HG02588 (cell line): ENCODE measurements around the gene TMEM263.
"Not testable (repeated sequence)": the region's sequence is repeated elsewhere in the genome, so short reads cannot be mapped to it uniquely, and the experiment has no call there.

ENCODE experiments used
- ATAC-seq: cut with Tn5 transposase; IDR thresholded peaks from one replicate; pipeline ENCODE4 v1.9.1; 2021; ENCODE audit warnings: mild to moderate bottlenecking, moderate library complexity; ENCODE audit not compliant: unreplicated experiment

TMEM263 gene

DNA sequence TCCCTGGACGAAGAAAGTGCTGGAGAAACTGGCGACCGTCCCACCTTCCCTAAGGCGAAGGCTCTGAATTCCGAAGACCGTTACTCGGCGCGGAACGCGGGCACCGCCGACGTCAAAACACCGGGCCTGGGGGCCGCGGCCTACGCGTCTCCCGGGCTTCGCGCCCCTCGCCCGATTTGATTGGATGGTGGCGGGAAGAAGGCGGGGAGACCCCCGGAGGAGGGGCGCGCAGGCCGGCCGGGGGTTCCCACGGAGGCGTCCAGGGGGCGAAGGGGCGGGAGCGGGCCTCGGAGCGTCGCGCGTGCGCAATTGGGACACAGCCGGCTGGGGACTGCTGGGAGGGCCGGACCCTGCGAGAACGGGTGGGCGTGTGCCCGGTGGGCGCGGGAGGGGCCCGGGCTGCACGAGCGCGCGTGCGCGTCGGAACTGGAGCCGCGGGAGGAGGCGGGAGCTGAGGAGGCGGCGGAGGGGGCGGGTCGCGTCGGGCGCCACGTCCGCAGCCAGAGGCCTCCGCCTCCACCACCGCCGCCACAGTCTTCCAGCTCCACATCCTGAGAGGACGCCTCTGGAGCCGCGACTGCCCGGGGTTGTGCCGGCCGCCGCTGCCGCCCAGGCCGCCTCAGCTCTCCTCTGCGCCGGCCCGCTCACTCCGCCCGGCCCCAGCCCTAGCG, at the start of gene TMEM263:
Gene TMEM263, plus strand, starts transcription at position 531 of the 671 bp plus-strand sequence. CDS start 11,210 bp downstream, outside the sequence.
- ATAC-seq: peak; percentile 81

DNA sequence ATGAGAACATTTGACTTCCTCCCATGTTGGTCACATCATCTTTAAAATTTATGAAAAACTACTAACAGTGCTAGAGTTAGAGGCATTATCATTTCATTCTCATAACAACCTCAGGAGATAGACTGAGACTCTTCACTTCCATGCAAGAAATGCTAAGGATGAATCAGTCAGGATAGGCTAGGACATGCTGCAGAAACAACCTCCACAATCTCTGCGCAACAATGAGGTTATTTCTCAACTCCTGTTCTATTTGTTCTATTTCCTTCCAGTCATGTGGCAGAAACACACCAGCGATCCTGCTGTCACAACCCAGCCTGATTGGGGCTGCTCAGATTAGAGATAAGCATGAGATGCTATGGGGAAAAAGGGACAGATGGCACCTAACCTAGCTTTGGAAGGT, 49.0 kb upstream of the TMEM263 start:
- no peak for ATAC-seq

GRCh38 chr12:106907411-106907810, 48.3 kb upstream of the TMEM263 start:
- ATAC-seq: no peak

DNA sequence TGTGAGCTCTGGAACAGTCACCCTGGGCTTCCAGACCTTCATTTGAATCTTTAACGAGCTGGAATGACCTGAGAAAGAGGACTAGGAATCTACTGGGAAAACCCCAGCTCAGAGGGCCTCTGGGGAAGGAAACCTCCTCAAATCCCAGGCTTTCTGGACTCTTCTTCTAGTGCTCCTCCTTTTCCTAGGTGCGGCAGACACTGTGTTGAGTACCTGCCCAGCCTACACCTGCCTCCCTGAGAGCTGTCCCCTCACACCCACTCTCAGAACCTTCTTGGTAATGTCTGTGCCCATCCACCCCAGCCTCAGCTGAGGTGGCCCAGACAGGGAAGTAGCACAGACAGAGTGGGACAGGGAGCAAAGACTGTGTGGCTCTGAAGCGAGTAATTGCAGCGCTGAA, 47.9 kb upstream of the TMEM263 start:
- ATAC-seq: no peak

- ATAC-seq: no peak
These were observed 47.1 kb upstream of the TMEM263 start for GRCh38 chr12:106908561-106908960.

DNA sequence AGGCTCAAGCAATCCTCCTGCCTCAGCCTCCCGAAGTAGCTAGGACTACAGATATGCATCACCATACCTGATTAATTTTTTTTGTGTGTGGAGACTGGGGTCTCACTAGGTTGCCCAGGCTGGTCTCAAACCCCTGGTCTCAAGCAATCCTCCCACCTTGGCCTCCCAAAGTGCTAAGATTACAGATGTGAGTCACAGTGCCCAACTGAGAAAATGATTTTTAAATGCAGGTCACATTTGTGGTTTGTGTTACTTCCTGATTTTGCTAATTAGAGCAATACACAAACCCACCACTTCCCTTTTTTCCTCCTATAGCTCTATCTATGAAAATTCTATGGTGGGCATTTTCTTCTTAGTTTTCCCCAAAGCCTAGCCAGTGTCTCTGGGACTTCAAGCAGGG, 45.5 kb upstream of the TMEM263 start:
- ATAC-seq: no peak

DNA sequence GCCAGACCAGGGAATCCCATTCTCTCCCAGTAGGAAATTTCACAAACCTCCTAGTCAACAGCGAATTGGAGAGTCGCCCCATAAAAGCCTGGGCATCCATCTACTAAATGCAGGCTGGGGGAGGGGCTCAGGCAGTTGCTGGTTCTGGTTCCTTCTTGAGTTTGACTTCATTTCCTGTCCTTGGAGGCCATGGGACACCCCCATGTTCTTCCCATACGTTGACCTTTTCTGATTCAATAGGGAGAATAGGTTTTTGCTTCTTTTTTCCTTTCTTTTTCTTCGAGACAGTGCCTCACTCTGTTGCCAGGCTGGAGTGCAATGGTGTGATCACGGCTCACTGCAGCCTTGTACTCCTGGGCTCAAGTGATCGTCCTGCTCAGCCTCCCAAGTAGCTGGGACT, 44.1 kb upstream of the TMEM263 start:
- ATAC-seq: no peak

DNA sequence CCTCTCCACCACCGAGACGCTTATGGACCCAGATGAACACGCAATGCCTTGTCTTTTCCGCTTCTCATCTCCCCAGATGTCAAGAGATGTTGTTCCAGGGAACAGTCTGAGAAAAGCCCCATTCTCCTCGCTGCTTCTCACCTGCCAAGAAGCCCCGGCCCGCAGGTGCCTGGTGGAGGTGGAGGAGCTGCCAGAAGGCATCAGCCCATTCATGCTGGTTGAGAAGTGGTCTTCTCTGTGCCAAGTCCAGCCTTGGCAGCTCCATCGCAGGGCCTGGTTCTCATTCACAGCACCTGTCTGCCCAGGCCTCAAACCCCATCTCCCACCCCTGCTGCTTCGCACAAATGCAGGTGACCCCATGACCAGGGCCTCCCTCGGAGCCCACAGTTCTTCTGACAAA, 42.3 kb upstream of the TMEM263 start:
- no peak for ATAC-seq

DNA sequence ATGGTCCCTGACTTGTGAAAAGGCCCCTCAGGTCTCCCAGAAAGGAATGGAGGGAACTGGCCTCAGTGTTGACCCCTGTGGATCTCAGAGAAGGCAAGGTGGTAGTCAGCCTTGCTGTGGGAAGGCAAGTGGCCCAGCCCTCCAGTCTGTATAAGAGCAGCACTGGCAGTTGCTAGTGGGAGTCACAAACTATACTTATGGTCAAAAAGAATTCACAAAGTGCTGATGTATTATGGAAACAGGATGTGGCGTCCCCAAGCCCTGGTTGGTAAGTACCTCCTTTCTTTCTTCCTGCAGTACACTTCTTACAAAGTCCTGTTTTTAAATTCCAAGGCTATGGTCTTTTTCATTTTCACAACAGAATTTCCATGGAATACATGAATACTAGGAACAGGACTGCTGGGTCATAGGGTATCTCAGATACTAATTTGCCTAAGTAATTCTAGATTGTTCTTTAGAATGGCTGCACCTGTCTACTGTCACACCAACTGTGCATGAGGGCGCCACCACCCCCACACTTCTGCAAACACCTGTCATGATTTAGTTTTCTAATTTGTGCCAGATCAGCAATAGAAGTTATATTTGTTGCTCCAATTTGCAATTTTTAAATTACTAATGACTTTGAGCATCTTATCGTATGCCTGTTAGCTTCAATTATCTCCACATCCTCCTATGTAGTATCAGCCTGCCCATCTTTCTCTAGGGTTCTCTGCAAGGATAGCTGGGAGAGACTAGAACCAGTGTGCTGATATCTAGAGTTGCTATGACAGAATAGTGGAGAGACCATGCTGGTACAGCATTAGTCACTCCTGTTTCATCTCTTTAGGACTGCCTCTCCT, 40.7 kb upstream of the TMEM263 start:
- peak; percentile 63 for ATAC-seq

DNA sequence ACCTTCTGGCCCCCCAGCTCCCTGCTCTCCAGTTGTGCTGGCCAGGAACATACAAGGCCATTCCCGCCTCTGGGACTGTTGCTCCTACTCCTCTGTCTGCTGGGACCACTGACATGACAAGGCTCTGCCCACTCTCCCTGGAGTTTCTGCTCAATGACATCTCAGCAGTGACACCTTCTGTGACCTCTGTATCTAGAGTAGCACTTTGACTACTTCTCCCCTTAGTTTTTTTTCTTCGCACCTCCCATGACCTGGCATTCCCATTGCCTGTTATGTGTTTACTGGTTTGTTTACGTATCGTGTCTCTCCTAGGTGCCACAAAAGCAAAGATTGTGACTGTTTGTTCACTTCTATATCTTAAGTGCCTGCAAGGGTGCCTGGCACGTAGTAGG, 40.1 kb upstream of the TMEM263 start:
- no peak for ATAC-seq

GRCh38 chr12:106917503-106917902, 38.2 kb upstream of the TMEM263 start:
- no peak for ATAC-seq

DNA sequence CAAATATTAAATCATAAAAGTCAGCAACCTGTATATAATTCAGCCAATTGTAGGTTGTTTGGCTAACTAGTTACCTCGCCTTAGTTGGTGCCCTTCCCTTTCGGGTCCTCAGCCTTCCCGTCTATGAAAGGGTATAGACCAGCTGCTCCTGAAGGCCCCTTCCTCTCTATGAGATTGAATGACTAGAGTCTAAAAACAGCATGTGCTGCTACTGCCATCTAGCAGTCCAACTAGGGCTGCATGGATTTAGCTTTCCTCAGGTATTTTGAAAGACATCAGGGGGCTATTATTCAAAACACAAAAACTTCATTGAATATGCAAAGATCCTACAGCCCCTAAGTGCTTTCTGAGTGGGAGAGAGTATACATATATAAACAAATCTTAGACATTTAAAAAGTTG, 37.0 kb upstream of the TMEM263 start:
- ATAC-seq: no peak

DNA sequence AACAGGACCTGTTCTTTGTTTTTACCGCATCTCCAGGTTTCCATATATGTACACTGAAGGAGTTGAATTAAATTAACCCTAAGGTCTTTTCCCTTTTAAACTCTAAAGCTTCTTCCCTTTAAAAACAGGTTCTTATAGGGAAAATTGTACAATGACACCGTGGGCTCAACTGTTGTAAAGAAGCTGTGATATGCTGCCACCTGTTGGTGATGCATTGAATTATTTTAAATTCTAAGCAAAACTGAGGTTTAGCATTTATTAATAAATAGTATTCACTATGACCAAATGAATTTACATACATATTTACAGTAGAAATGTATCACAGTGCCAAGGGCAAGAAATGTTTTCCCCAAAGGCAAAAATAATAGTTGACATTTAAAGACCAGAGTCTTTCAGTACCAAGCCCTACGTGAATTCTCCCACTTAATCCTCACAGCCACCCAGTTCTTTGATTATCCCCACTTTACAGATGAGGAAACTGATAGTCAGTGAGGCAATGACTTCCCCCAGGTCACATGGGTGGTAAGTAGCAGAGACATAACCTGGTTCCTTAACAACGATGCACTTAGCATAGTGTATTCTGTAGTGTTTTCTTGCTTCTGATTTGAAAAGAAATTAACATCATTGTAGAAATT, 35.7 kb upstream of the TMEM263 start:
- no peak for ATAC-seq

- ATAC-seq: not testable (repeated sequence)
These were observed 33.7 kb upstream of the TMEM263 start for GRCh38 chr12:106921976-106922375.

- ATAC-seq: not testable (repeated sequence)
These were observed 32.1 kb upstream of the TMEM263 start for GRCh38 chr12:106923594-106923993.

DNA sequence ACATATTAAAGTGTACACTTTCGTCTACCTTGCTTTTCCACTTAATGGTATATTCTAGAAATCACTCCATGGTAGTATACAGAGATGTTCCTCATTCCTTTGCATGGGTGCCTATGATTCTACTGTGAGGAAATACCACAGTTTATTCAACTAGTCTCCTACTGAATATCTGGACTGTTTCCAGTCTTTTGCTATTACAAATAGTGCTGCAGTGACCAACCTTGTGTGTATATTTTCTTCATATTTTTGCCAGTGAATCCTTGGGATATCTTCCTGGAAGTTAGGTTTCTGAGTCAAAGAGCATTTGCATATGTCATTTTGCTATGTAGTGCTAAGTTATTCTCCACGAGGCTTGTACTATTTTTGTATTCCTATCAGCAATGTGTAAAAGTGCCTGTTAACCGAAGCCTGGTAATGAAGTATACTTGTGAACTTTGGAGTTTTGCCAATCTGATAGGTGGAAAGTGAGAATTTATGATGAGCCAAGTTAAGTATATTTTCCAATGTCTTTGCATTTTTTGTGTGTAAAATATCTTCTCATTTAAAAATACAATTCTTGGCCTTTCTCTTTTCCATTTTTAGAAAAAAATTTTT, 31.3 kb upstream of the TMEM263 start:
- ATAC-seq: no peak

GRCh38 chr12:106926657-106927056, 29.1 kb upstream of the TMEM263 start:
- ATAC-seq: no peak

- no peak for ATAC-seq
These were observed 21.4 kb upstream of the TMEM263 start for GRCh38 chr12:106934277-106934676.

DNA sequence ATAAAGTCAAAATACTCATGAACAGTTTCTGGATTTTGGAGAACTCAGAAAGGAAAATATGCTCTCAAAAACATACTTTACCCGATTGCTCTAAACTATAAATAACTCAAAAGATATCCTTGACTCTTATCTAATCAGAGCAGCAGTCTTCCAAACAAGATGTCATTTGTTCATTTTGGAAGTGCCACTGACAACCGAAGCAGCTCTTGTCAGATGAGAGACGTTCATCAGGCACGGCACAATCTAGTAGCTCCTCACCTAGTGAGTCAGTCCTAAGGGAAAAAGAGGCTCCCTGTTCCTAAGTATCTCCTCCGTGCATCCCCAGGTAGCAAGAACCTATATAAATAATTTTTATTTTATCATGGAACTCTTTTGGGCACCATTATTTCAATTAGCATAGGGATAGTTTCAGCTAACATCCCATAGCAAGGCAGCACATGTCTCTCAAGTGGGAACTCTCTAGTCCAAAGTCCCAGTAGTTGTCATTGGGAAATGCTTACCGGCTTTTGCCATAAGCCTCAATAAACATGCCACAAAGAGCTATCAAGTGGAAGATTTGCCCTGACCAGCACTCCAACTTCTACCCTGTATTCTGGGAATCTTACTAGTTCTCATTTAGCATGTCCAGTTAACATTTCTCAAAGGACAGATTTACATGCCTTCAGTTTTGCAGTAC, 14.1 kb upstream of the TMEM263 start:
- no peak for ATAC-seq

DNA sequence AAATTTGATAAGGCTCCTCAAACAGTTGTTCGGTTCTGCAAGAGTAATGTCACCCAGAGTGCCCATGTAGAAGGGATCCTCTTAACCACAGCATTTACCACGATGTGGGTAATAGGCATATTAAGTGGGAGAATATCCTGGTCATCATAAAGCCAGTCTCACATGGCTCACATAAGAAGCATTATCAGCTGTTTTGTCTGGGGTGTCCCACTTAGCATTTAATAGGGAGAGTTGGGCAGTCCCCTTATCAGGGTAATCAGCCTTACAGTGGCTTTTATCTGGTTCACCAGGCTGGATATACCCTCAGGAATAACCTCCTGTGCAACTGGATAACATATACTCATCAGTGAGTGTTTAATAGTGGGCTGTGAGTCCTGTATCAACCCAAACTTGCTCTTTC, 12.9 kb upstream of the TMEM263 start:
- ATAC-seq: no peak

- ATAC-seq: no peak
These were observed 10.4 kb upstream of the TMEM263 start for GRCh38 chr12:106945261-106945851.
